ENCODE data around the gene MTIF2.
"Not testable (repeated sequence)": the region's sequence is repeated elsewhere in the genome, so short reads cannot be mapped to it uniquely, and the experiment has no call there.

MTIF2 gene

GRCh38 chr2:55223958-55224760 is 44.9 kb downstream of the MTIF2 start:
- DNase-seq (ENCODE audit: low read depth): no peak
- no peak overlapping the region for H3K4me3 ChIP-seq (ENCODE audit: low read depth, low read length)

GRCh38 chr2:55213822-55214221 is 55.2 kb downstream of the MTIF2 start:
- DNase-seq (ENCODE audit: low read depth): no peak
- no peak overlapping the region for H3K4me3 ChIP-seq (ENCODE audit: low read depth, low read length)

- DNase-seq (ENCODE audit: low read depth): no peak
- no peak overlapping the region for H3K4me3 ChIP-seq (ENCODE audit: low read depth, low read length)
Observed at GRCh38 chr2:55204950-55205349, 64.1 kb downstream of the MTIF2 start.

- H3K4me3 ChIP-seq (ENCODE audit: low read depth, low read length): no peak overlapping the region
- DNase-seq (ENCODE audit: low read depth): no peak
Observed at GRCh38 chr2:55204536-55204935, 64.5 kb downstream of the MTIF2 start.

GRCh38 chr2:55200416-55200815 is 68.6 kb downstream of the MTIF2 start:
- DNase-seq (ENCODE audit: low read depth): no peak
- H3K4me3 ChIP-seq (ENCODE audit: low read depth, low read length): no peak overlapping the region

GRCh38 chr2:55196526-55196925 is 72.5 kb downstream of the MTIF2 start:
- DNase-seq (ENCODE audit: low read depth): no peak
- H3K4me3 ChIP-seq (ENCODE audit: low read depth, low read length): no peak overlapping the region

- H3K4me3 ChIP-seq (ENCODE audit: low read depth, low read length): not testable (repeated sequence)
Observed at GRCh38 chr2:55191888-55192287, 77.1 kb downstream of the MTIF2 start.

GRCh38 chr2:55186837-55187236 is 82.2 kb downstream of the MTIF2 start:
- DNase-seq (ENCODE audit: low read depth); H3K4me3 ChIP-seq (ENCODE audit: low read depth, low read length): not testable (repeated sequence)

More at GRCh38 chr2:55191888-55192287, 77.1 kb downstream of the MTIF2 start:
- not testable (repeated sequence) for DNase-seq (ENCODE audit: low read depth)
